ENCODE data around the gene RFX4. TPM values are rescaled to one million over a fixed set of nuclear protein-coding genes. Genes with fewer than 3 reads are reported as not detected.

RFX4 gene
- total and polyA plus RNA-seq, 2 experiments from 2014 or later, result not detected

GRCh38 chr12:106582249-106582591 is 584 bp upstream of the RFX4 start:
- peaks cover 17% of the 10 kb centered on the region for H3K4me1 ChIP-seq (ENCODE audit: low read depth)
- no peak overlapping the region for H3K4me3 ChIP-seq
- no peak for TF ChIP-seq CTCF (IDR thresholded peaks at IDR 0.05; ENCODE audit: low read depth, low read length)
- no peaks in the 10 kb centered on the region for H3K9me3 ChIP-seq (ENCODE audit: low read depth)
- H3K36me3 ChIP-seq, result no peaks in the 10 kb centered on the region
- H3K27ac ChIP-seq, result no peak overlapping the region
- peaks cover 100% of the 10 kb centered on the region for H3K27me3 ChIP-seq
- no peak for DNase-seq (ENCODE audit: low read depth in 1 of 2, low spot score in 1 of 2)

DNA sequence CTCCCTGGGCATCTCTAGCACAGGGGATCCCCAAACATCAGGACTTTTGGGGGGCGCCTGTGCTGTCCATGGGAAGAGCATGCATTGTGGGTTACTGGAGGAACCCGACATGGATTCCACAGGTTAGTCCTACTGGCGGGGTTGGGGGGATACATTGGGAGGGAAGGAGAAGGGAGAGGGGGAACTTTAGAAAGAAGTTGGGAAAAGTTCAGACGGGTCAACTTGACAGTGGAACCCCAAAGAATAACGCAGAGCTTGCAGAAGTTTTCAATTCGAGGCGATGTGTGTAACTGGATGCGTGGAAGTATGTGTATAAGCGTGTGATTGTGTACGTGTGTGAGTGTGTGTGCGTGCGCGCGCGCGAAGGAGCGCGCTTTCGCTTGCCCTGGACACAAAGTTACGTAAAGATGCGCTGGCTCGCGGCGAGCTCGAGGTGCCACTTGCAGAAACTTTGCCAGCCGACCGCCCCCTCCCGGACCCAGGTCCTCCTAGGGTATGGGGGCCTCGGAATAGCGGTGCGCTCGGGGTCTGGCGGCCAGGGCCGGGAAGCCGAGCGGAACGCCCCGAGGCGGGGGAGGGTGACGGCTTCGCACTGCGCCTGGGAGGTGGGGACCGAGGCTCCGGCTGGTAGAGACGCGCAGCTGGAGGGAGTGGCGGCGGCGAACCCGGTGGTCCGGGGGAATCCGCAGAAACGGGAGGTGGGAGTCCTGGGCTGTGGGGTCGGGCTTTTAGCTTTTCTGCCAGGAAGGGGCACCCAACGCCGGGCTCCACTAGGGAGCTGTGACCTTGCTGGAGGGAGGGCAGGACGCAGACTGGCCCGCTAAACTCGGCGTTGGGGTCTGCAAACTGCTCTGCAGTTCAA is 669 bp downstream of the RFX4 start:
- DNase-seq (ENCODE audit: low read depth in 1 of 2, low spot score in 1 of 2), result peak; percentile 27 to 29
- Histone ChIP-seq H3K4me3 (peak overlapping the region; percentile 27), H3K36me3 (no peaks in the 10 kb centered on the region), H3K9me3 (ENCODE audit: low read depth) (no peaks in the 10 kb centered on the region), H3K4me1 (ENCODE audit: low read depth) (peaks cover 22% of the 10 kb centered on the region), H3K27ac (no peak overlapping the region), H3K27me3 (peaks cover 100% of the 10 kb centered on the region)
- no peak for TF ChIP-seq CTCF (IDR thresholded peaks at IDR 0.05; ENCODE audit: low read depth, low read length)

DNA sequence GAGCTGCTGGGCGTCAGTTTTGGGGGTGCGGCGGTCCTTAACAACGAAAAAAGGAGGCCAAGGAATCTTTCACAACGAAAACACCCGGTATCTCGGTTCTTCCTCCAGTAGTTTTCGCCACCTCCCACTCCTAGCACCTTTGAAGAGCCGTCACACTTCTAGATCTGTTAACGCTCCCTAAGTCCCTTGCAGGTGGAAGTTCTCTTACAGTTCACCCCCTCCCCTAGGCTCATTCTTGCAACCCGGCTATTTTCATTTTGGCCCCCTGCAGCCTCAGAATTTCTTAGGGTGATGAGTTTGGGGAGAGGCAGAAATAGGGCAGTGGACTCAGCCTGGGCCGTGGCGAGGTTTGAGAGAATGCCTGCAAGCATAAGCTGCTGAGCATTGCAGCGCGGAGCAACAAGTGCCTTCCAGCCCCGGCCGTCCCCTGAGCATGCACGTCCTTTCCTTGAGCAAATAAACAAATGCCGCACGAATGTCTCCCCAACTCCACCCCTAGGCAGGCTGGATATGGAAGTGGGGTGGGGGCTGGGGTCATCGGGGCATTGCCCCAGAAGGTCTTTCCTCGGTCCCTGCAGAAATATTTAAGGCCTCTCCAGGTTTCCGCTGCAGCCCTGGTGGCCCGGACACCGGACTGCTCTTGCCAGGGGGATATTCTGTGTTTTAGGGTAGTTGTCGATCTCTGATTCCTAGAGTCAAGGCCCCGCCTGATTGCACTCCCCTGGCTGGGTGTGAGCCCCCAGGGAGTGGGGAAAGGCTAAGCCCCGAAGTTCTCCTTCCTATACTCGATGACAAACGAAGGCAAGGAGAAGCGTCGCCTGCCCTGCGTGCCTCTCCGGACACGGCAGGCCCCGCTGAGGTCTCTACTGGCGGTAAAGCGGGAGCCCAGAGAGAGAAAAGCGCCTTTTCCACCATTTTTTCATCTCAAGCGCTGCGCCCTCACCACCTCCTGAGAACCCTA is 1.6 kb downstream of the RFX4 start:
- Histone ChIP-seq H3K36me3 (no peaks in the 10 kb centered on the region), H3K27me3 (peaks cover 100% of the 10 kb centered on the region), H3K9me3 (ENCODE audit: low read depth) (no peaks in the 10 kb centered on the region), H3K27ac (no peak overlapping the region), H3K4me3 (peak overlapping the region; percentile 27), H3K4me1 (ENCODE audit: low read depth) (peaks cover 22% of the 10 kb centered on the region)
- peak in 1 of 2 donors; percentile 63 for DNase-seq (ENCODE audit: low read depth in 1 of 2, low spot score in 1 of 2)
- TF ChIP-seq CTCF (IDR thresholded peaks at IDR 0.05; ENCODE audit: low read depth, low read length), result no peak

- peaks cover 22% of the 10 kb centered on the region for H3K4me1 ChIP-seq (ENCODE audit: low read depth)
- no peak overlapping the region for H3K27ac ChIP-seq
- no peak overlapping the region for H3K4me3 ChIP-seq
- no peak for DNase-seq (ENCODE audit: low read depth in 1 of 2, low spot score in 1 of 2)
- TF ChIP-seq CTCF (IDR thresholded peaks at IDR 0.05; ENCODE audit: low read depth, low read length), result no peak
- H3K27me3 ChIP-seq, result peaks cover 100% of the 10 kb centered on the region
- H3K36me3 ChIP-seq, result no peaks in the 10 kb centered on the region
- H3K9me3 ChIP-seq (ENCODE audit: low read depth), result no peaks in the 10 kb centered on the region
Measured at GRCh38 chr12:106585105-106585520, 2.3 kb downstream of the RFX4 start.

GRCh38 chr12:106585521-106586277 is 2.9 kb downstream of the RFX4 start:
- no peaks in the 10 kb centered on the region for H3K9me3 ChIP-seq (ENCODE audit: low read depth)
- peaks cover 22% of the 10 kb centered on the region for H3K4me1 ChIP-seq (ENCODE audit: low read depth)
- peak overlapping the region; percentile 29 for H3K4me3 ChIP-seq
- peaks cover 100% of the 10 kb centered on the region for H3K27me3 ChIP-seq
- no peak for TF ChIP-seq CTCF (IDR thresholded peaks at IDR 0.05; ENCODE audit: low read depth, low read length)
- no peak overlapping the region for H3K27ac ChIP-seq
- DNase-seq (ENCODE audit: low read depth in 1 of 2, low spot score in 1 of 2), result peak in 1 of 2 donors; percentile 57
- H3K36me3 ChIP-seq, result no peaks in the 10 kb centered on the region
